GM12878 (cell line): ENCODE results near the gene CLDN16. TPM values are rescaled to one million over a fixed set of nuclear protein-coding genes. Genes with fewer than 3 reads are reported as not detected.

ENCODE experiments used
- ATAC-seq: fragments of 200-7000 bp; cut with Tn5 transposase; 3 replicates; pipeline ENCODE4 v1.9.1; 2020; ENCODE audit warnings: mild to moderate bottlenecking, moderate library complexity
- BruUV-seq: library from RNA; stranded (reverse); fragments of 400-500 nt; replicated peaks from 2 replicates; lab custom pipeline; 2021; lab: Mats Ljungman, UMichigan
- CTCF ChIA-PET: fragments of 300-600 bp; sonication (Branson Sonifier 250); formaldehyde crosslinking; extraction: SDS; loops from one replicate; lab custom pipeline; 2021; ENCODE audit warnings: inconsistent platforms; lab: Yijun Ruan, JAX
- POLR2A ChIA-PET: fragments of 350-600 bp; formaldehyde crosslinking; extraction: SDS; loops from one replicate; lab custom pipeline; 2021; ENCODE audit warnings: inconsistent platforms; lab: Charles Lee
- RAD21 ChIA-PET: fragments of 300-600 bp; sonication (Branson Sonifier 250); formaldehyde crosslinking; loops from one replicate; lab custom pipeline; 2023; ENCODE audit warnings: antibody characterized with exemption; ENCODE audit not compliant: unreplicated experiment; lab: Charles Lee
- SMC1A ChIA-PET: fragments of 300-600 bp; sonication (Branson Sonifier 250); formaldehyde crosslinking; loops from one replicate; lab custom pipeline; 2023; ENCODE audit not compliant: unreplicated experiment, uncharacterized antibody; lab: Charles Lee
- DNase-seq: peaks from one replicate; pipeline ENCODE4 v3.0.0-alpha.2; 2011; ENCODE audit warnings: low read depth, low spot score
- FAIRE-seq: peaks from 3 replicates; lab custom pipeline; 2011; peaks lifted over from hg19 to GRCh38; lab: Jason Lieb, UNC
- H2AFZ ChIP-seq: 2 replicates; pipeline ENCODE4 v1.6.0; 2011; ENCODE audit warnings: low read depth, low read length, control low read depth; ENCODE audit not compliant: control insufficient read depth
- H3K27ac ChIP-seq: 2 replicates; pipeline ENCODE4 v1.5.1; 2011; ENCODE audit warnings: control low read depth; ENCODE audit not compliant: control insufficient read depth, insufficient read depth
- H3K27me3 ChIP-seq, 2 experiments: replicated peaks in 1 of 2; 2 replicates each; pipeline versions ENCODE4 v1.6.0 to v1.6.1; 2011; ENCODE audit warnings: low read length in 1 of 2; ENCODE audit not compliant: control insufficient read depth in 2 of 2, insufficient read depth in 2 of 2
- H3K36me3 ChIP-seq, 2 experiments: 2 replicates each; pipeline ENCODE4 v1.5.1; 2011; ENCODE audit warnings: low read length in 1 of 2; ENCODE audit not compliant: control insufficient read depth in 2 of 2, insufficient read depth in 2 of 2
- H3K4me1 ChIP-seq: 2 replicates; pipeline ENCODE4 v1.6.1; 2011; ENCODE audit warnings: mild to moderate bottlenecking, low read length, moderate library complexity, mixed read lengths; ENCODE audit not compliant: control insufficient read depth, insufficient read depth
- H3K4me2 ChIP-seq: 2 replicates; pipeline ENCODE4 v1.6.0; 2011; ENCODE audit warnings: control low read depth; ENCODE audit not compliant: control insufficient read depth, insufficient read depth
- H3K4me3 ChIP-seq: fragments of 200-600 bp; sonication (generic); 2 replicates; pipeline ENCODE4 v1.5.1; 2016
- H3K79me2 ChIP-seq: 2 replicates; pipeline ENCODE4 v1.6.0; 2011; ENCODE audit warnings: low read length; ENCODE audit not compliant: control insufficient read depth, insufficient read depth
- H3K9ac ChIP-seq: 2 replicates; pipeline ENCODE4 v1.8.0; 2011; ENCODE audit warnings: low read length, control low read depth, mixed read lengths; ENCODE audit not compliant: control insufficient read depth, insufficient read depth
- H3K9me3 ChIP-seq: replicated peaks from 3 replicates; pipeline ENCODE4 v1.5.1; 2011; ENCODE audit warnings: mild to moderate bottlenecking, low read length; ENCODE audit not compliant: control insufficient read depth, insufficient read depth
- H4K20me1 ChIP-seq: 2 replicates; pipeline ENCODE4 v1.6.0; 2011; ENCODE audit not compliant: control insufficient read depth, insufficient read depth
- CBX3 ChIP-seq: fragments of 200-600 bp; sonication (generic); IDR thresholded peaks from 2 replicates; pipeline ENCODE4 v1.6.1; 2016; ENCODE audit warnings: low read depth, borderline replicate concordance
- CEBPB ChIP-seq, 2 experiments: fragments of 150-350 bp in 1 of 2; IDR thresholded peaks; 2 replicates each; pipeline ENCODE4 v1.6.1; 2012 to 2014; ENCODE audit warnings: low read depth in 2 of 2, low read length in 2 of 2, borderline replicate concordance in 1 of 2, inconsistent platforms in 1 of 2
- CEBPZ ChIP-seq: fragments of 150-350 bp; IDR thresholded peaks from 2 replicates; pipeline ENCODE4 v1.6.1; 2016; ENCODE audit warnings: low read depth, low read length
- E2F4 ChIP-seq: IDR thresholded peaks from 2 replicates; pipeline ENCODE4 v1.6.1; 2012; ENCODE audit warnings: low read depth, low read length, improper control_type of control experiment
- EP300 ChIP-seq, 2 experiments: fragments of 150-350 bp in 1 of 2; IDR thresholded peaks; 2 replicates each; pipeline ENCODE4 v1.6.1; 2011 to 2012; ENCODE audit warnings: low read depth in 2 of 2, low read length in 2 of 2, borderline replicate concordance in 1 of 2, improper control_type of control experiment in 1 of 2, inconsistent platforms in 1 of 2; ENCODE audit not compliant: control insufficient read depth in 1 of 2
- FOXM1 ChIP-seq: IDR thresholded peaks from 2 replicates; pipeline ENCODE4 v1.6.1; 2012; ENCODE audit warnings: low read depth, mild to moderate bottlenecking, inconsistent platforms, low read length, moderate library complexity
- GABPA ChIP-seq: IDR thresholded peaks from 2 replicates; pipeline ENCODE4 v1.6.1; 2014; ENCODE audit warnings: antibody characterized with exemption, low read depth, mild to moderate bottlenecking, inconsistent platforms
- HDGF ChIP-seq: fragments of 450-650 bp; IDR thresholded peaks from 2 replicates; pipeline ENCODE4 v1.6.1; 2016; ENCODE audit warnings: antibody characterized with exemption
- IKZF1 ChIP-seq: fragments of 450-650 bp; conservative IDR thresholded peaks from 2 replicates; pipeline ENCODE4 v1.6.1; 2017; ENCODE audit warnings: antibody characterized with exemption, mild to moderate bottlenecking
- IRF5 ChIP-seq: fragments of 450-650 bp; IDR thresholded peaks from 2 replicates; pipeline ENCODE4 v1.6.1; 2017; ENCODE audit warnings: borderline replicate concordance
- JUND ChIP-seq: IDR thresholded peaks from 2 replicates; pipeline ENCODE4 v1.6.1; 2012; ENCODE audit warnings: low read depth, mild to moderate bottlenecking, low read length, improper control_type of control experiment, moderate library complexity
- KLF5 ChIP-seq: fragments of 450-650 bp; IDR thresholded peaks from 2 replicates; pipeline ENCODE4 v1.6.1; 2014; ENCODE audit warnings: mild to moderate bottlenecking; ENCODE audit not compliant: partially characterized antibody
- NFXL1 ChIP-seq: fragments of 450-650 bp; IDR thresholded peaks from 2 replicates; pipeline ENCODE4 v1.6.1; 2017; ENCODE audit warnings: antibody characterized with exemption, mild to moderate bottlenecking, borderline replicate concordance
- NFYB ChIP-seq: IDR thresholded peaks from 2 replicates; pipeline ENCODE4 v1.6.1; 2011; ENCODE audit warnings: low read depth, mild to moderate bottlenecking, low read length, improper control_type of control experiment, moderate library complexity; ENCODE audit not compliant: insufficient read depth
- POLR2A ChIP-seq: IDR thresholded peaks from 2 replicates; pipeline ENCODE4 v1.6.1; 2011; ENCODE audit warnings: low read depth, mild to moderate bottlenecking, low read length
- SP1 ChIP-seq: IDR thresholded peaks from one replicate; pipeline ENCODE4 v1.6.1; 2011; ENCODE audit warnings: low read depth, low read length
- STAT3 ChIP-seq: IDR thresholded peaks from 2 replicates; pipeline ENCODE4 v1.6.1; 2011; ENCODE audit warnings: low read depth, low read length, improper control_type of control experiment
- ZNF207 ChIP-seq: fragments of 450-650 bp; IDR thresholded peaks from 2 replicates; pipeline ENCODE4 v1.6.1; 2014; ENCODE audit warnings: antibody characterized with exemption, mild to moderate bottlenecking, borderline replicate concordance
- WGBS: methylation state at CpG from one replicate; pipeline ENCODE4 v1.1.6; 2016; ENCODE audit warnings: low lambda C conversion rate; ENCODE audit not compliant: insufficient replicate concordance, insufficient coverage; ENCODE audit errors: missing lambda C conversion rate; 5-methylcytosine and 5-hydroxymethylcytosine counted together
- in situ Hi-C: fragments of 300-500 bp; cut with MboI; formaldehyde crosslinking; loops from 9 replicates; pipeline ENCODE4 v1.14.3; 2018; ENCODE audit warnings: mixed read lengths
- intact Hi-C: fragments of 100-400 bp; cut with micrococcal nuclease; formaldehyde crosslinking; loops from one replicate; pipeline ENCODE4 v1.14.2; 2022; ENCODE audit not compliant: unreplicated experiment
- polyA plus RNA-seq, 11 experiments: library from polyadenylated mRNA; depleted of rRNA in 4 of 11; unstranded in 6 of 11; stranded (reverse) in 5 of 11; fragments of >200 nt; fragmentation: Nextera tagmentation in 4 of 11; fragmentation: Illumina TruSeq in 1 of 11; extraction: Ambion mirVana in 4 of 11; extraction: Trizol in 1 of 11; gene quantifications; 1 replicate in 1 of 11; 2 replicates in 10 of 11; pipeline versions ENCODE4 v1.2.1 to v1.2.3, GENCODE V29; 2011 to 2016; ENCODE audit warnings: inconsistent platforms in 2 of 11, missing spikeins in 2 of 11, low read depth in 1 of 11
- total RNA-seq, 4 experiments: library from RNA; depleted of rRNA in 3 of 4; stranded (reverse); fragments of >200 nt in 3 of 4; fragmentation: Illumina TruSeq in 1 of 4; extraction: Trizol in 1 of 4; gene quantifications; 2 replicates each; pipeline versions ENCODE4 v1.2.1 to v1.2.3, GENCODE V29; 2013 to 2021

The CLDN16 gene
- total and polyA plus RNA-seq, 10 of the 15 experiments (the other 5 are each of a cell fraction or from before 2014, with no cell fraction given), result 3.2 to 26.6 (median 4.0) TPM

GRCh38 chr3:190449801-190450200 lies 61.8 kb downstream of the CLDN16 start, which contains the start of gene TMEM207 (continued):
- TF ChIP-seq NFXL1 (no peak), NFYB (no peak), CEBPB (IDR thresholded peaks at IDR 0.05; ENCODE audit: borderline replicate concordance in 1 of 2, low read depth in 2 of 2, low read length in 2 of 2) (no peak), ZNF207 (no peak), CEBPZ (no peak), FOXM1 (no peak), JUND (no peak), GABPA (no peak), STAT3 (no peak)

- Histone ChIP-seq H4K20me1 (no peaks in the 10 kb centered on the region), H3K36me3 (no peaks in the 10 kb centered on the region), H3K27me3 (no peaks in the 10 kb centered on the region), H3K79me2 (no peaks in the 10 kb centered on the region), H3K4me2 (no peak overlapping the region), H3K9me3 (no peaks in the 10 kb centered on the region), H3K9ac (no peak overlapping the region), H3K4me3 (no peak overlapping the region), H2AFZ (no peak overlapping the region), H3K27ac (no peak overlapping the region), H3K4me1 (no peaks in the 10 kb centered on the region)
- SMC1A ChIA-PET, result no interaction called here
- ATAC-seq, result no peak
- BruUV-seq, result no TSS peak
- CTCF ChIA-PET, result interaction anchor here (1.4 kb wide), 1 partner anchor 72 kb away, joined by 3 read pairs; no protein-coding TSS in a partner anchor
- in situ Hi-C loops, result no loop called here
- WGBS, result 29% methylated on average over 2 of the region's 2 CpGs
- FAIRE-seq, result no peak
- RAD21 ChIA-PET, result no interaction called here
- intact Hi-C loops, result no loop called here
- POLR2A ChIA-PET, result no interaction called here
- DNase-seq, result no peak
- no peak for TF ChIP-seq EP300 (IDR thresholded peaks at IDR 0.05; ENCODE audit: borderline replicate concordance in 1 of 2, control insufficient read depth in 1 of 2, low read depth in 2 of 2, low read length in 2 of 2)
- no peak for TF ChIP-seq SP1
- TF ChIP-seq IKZF1, result no peak
- TF ChIP-seq HDGF, result no peak
- TF ChIP-seq POLR2A, result no peak
- TF ChIP-seq E2F4, result no peak
- TF ChIP-seq KLF5, result no peak
- TF ChIP-seq IRF5, result no peak
- TF ChIP-seq CBX3, result no peak
These were observed 67.9 kb downstream of the CLDN16 start for GRCh38 chr3:190455828-190456227.
